GM12891 (cell line): ENCODE data around the gene MYCBP2.
A peak's percentile ranks its signal among the peaks of the same experiment; 100 is the strongest.
"Not testable (repeated sequence)": the region's sequence is repeated elsewhere in the genome, so short reads cannot be mapped to it uniquely, and the experiment has no call there.

Source experiments
- DNase-seq: peaks from one replicate; pipeline ENCODE4 v3.0.0; 2011; ENCODE audit warnings: low spot score; ENCODE audit not compliant: insufficient read length
- FAIRE-seq: peaks from 2 replicates; lab custom pipeline; 2011; peaks lifted over from hg19 to GRCh38; lab: Jason Lieb, UNC
- PAX5 ChIP-seq: IDR thresholded peaks from 2 replicates; pipeline ENCODE4 v1.6.1; 2011; ENCODE audit warnings: low read length, moderate library complexity, mild to moderate bottlenecking; ENCODE audit not compliant: insufficient read depth, severe bottlenecking
- POLR2A ChIP-seq: IDR thresholded peaks from 2 replicates; pipeline ENCODE4 v1.6.1; 2011; ENCODE audit warnings: low read depth, low read length, control low read depth
- POLR2AphosphoS5 ChIP-seq: IDR thresholded peaks from 2 replicates; pipeline ENCODE4 v1.6.1; 2011; ENCODE audit warnings: low read depth, low read length, control low read depth
- POU2F2 ChIP-seq: IDR thresholded peaks from 2 replicates; pipeline ENCODE4 v1.6.1; 2011; ENCODE audit warnings: low read depth, mild to moderate bottlenecking, control low read depth, low read length, moderate library complexity
- SPI1 ChIP-seq: IDR thresholded peaks from 2 replicates; pipeline ENCODE4 v1.6.1; 2011; ENCODE audit warnings: low read depth, low read length, control low read depth
- TAF1 ChIP-seq: IDR thresholded peaks from 2 replicates; pipeline ENCODE4 v1.6.1; 2011; ENCODE audit warnings: low read depth, low read length, control low read depth

Gene MYCBP2

DNA sequence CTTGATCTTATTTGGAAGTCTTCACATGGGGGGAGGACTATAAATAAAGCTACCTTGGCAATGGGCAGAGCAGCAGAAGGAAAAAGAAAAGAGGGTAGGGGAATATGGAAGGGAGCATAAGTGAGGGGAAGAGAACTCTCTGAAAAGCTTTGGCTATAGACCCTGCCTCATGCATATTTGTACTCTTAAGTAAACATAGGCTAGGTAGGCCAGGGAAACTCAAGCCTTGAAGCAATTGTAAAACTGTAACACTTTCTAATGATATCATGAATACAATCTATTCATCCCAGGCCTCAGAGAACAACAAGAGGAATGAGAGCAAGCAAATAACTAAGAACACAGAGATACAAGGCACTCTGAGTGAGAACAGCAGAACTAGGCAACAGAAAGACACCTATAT lies 20.4 kb downstream of the MYCBP2 start:
- no peak for DNase-seq
- no peak for TF ChIP-seq TAF1
- TF ChIP-seq POU2F2: no peak
- TF ChIP-seq POLR2A: no peak
- no peak for TF ChIP-seq SPI1
- TF ChIP-seq POLR2AphosphoS5: no peak
- no peak for TF ChIP-seq PAX5
- no peak for FAIRE-seq

- DNase-seq (no peak), FAIRE-seq (peak; percentile 41)
- TF ChIP-seq SPI1 (peak; percentile 45; the same call in 1 of the 2 replicates), POLR2AphosphoS5 (no peak)
Observed at GRCh38 chr13:77305266-77305665, 21.6 kb downstream of the MYCBP2 start.

- DNase-seq: no peak
- FAIRE-seq: peak; percentile 62
- TF ChIP-seq POLR2AphosphoS5 (no peak), POU2F2 (no peak), SPI1 (peak; percentile 84), POLR2A (no peak)
Observed at GRCh38 chr13:77300176-77301037, 26.5 kb downstream of the MYCBP2 start.

DNA sequence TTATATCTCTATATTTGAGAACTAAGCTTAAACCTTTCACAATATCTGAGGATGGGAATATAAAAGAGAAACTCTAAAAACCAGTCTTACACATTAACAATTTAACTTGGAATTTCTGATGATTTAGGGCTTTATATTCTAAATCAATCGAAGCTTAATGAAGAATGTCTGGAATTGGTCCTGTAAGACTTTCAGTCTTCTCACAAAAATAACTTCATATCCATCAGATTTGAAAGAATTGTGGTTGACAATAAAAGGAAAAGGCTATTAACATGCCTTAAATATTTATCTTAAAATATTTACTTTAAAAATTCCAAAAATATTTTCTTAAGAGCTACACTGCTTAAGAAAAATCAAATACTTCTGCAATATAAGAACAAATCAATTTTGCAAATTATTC lies 27.3 kb downstream of the MYCBP2 start:
- no peak for FAIRE-seq
- TF ChIP-seq POU2F2 (no peak), POLR2A (no peak), TAF1 (no peak), POLR2AphosphoS5 (no peak), PAX5 (no peak), SPI1 (no peak)
- DNase-seq: no peak

DNA sequence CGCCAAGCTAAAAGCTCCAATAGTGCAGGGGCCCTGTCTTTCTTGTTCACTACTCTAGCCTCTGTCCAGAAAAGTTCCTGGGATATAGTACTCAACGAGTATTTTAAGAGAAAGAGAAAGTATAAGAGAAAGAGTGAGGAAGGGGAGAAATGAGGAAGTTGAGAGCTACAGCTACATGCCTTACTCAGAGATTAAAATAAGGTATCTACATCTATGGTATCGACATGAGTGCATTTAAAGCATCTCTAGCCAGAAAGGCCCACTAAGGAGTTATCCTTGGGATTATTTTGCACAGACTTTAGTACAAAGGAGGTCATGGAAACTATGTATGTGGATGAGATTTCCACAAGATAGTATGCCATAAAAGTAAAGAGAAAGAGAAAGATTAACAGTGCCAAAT lies 28.5 kb downstream of the MYCBP2 start:
- TF ChIP-seq POLR2AphosphoS5 (no peak), PAX5 (no peak), TAF1 (no peak), POLR2A (no peak), POU2F2 (no peak), SPI1 (peak; percentile 72)
- FAIRE-seq (peak; percentile 56), DNase-seq (no peak)

- FAIRE-seq (peak; percentile 64), DNase-seq (no peak)
- TF ChIP-seq PAX5 (no peak), POLR2A (no peak), TAF1 (no peak), SPI1 (no peak), POU2F2 (no peak), POLR2AphosphoS5 (no peak)
Observed at GRCh38 chr13:77291774-77292173, 35.1 kb downstream of the MYCBP2 start.

GRCh38 chr13:77290342-77290741 lies 36.6 kb downstream of the MYCBP2 start:
- no peak for DNase-seq
- TF ChIP-seq POLR2A (no peak), POU2F2 (no peak), PAX5 (no peak), SPI1 (no peak), TAF1 (no peak), POLR2AphosphoS5 (no peak)
- peak; percentile 68 for FAIRE-seq

DNA sequence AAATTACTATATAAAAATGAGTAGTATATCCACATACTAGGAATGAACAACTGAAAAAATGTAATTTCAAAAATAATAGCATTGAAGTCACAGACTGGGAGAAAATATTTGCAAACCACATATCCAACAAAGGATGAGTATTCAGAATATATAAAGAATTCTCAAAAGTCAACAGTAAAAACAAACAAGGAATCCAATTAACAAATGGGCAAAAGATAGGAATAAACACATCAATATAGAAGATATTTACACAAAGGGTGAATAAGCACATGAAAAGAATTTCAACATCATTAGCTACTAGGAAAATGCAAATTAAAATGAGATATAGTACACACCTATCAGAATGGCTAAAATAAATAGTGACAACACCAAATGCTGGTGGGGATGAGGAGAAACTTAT lies 37.0 kb downstream of the MYCBP2 start:
- FAIRE-seq: no peak

DNA sequence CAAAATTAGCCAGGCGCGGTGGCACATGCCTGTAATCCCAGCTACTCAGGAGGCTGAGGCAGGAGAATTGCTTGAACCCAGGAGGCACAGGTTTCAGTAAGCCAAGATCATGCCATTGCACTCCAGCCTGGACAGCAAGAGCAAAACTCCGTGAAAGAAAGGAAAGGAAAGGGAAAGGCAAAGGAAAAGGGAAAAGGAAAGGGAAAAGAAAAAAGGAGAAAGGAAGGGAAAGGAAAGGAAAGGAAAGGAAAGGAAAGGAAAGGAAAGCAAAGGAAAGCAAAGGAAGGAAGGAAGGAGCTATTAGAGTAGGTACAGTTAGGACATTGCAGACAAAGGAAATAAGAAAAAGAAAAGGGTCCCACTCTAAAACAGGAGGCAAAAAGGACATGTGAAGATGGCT lies 41.3 kb downstream of the MYCBP2 start:
- not testable (repeated sequence) for DNase-seq, FAIRE-seq

More for the DNA sequence above, 37.0 kb downstream of the MYCBP2 start:
- no peak for DNase-seq
- no peak for TF ChIP-seq POU2F2
- no peak for TF ChIP-seq POLR2A
- TF ChIP-seq SPI1: no peak
- no peak for TF ChIP-seq TAF1
- TF ChIP-seq PAX5: no peak
- TF ChIP-seq POLR2AphosphoS5: no peak

DNA sequence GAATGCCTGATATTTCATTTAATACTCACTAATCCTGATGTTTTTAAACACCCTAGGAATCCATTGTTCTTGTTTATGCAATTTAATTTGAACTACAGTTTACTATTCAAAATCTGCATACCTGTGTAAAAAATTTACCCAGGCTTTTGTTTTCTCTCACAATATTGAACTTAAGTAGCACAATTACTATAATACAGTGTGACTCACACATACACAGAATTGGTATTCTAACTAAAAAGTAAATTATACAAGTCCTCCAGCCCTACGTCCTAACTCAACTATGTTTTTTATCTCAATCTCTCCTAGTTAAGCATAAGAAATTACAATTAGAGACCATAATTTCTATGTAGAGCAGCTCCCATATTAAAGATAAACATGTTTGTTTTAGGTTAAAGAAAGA lies 41.8 kb downstream of the MYCBP2 start:
- FAIRE-seq: no peak

More for the DNA sequence above, 41.8 kb downstream of the MYCBP2 start:
- TF ChIP-seq POLR2AphosphoS5: no peak
- no peak for TF ChIP-seq POU2F2
- no peak for TF ChIP-seq SPI1
- TF ChIP-seq POLR2A: no peak
- no peak for TF ChIP-seq PAX5
- no peak for TF ChIP-seq TAF1
- DNase-seq: no peak
